Nephron (organoid): ENCODE data around the gene PRAMEF2.
"Not testable (repeated sequence)": the region's sequence is repeated elsewhere in the genome, so short reads cannot be mapped to it uniquely, and the experiment has no call there.

Source experiments
- H3K27ac Mint-ChIP-seq, 3 experiments: 2 replicates each; pipeline ENCODE4 v1.8.0; 2020; ENCODE audit warnings: mixed read lengths in 3 of 3, mild to moderate bottlenecking in 2 of 3, moderate library complexity in 1 of 3
- H3K27me3 Mint-ChIP-seq: 2 replicates; pipeline ENCODE4 v1.8.0; 2021; ENCODE audit warnings: low read depth, mild to moderate bottlenecking, moderate library complexity, mixed read lengths
- H3K36me3 Mint-ChIP-seq: 2 replicates; pipeline ENCODE4 v1.8.0; 2020; ENCODE audit warnings: low read depth, mixed read lengths
- H3K4me1 Mint-ChIP-seq: 2 replicates; pipeline ENCODE4 v1.8.0; 2020; ENCODE audit warnings: mixed read lengths
- H3K4me3 Mint-ChIP-seq, 3 experiments: 2 replicates each; pipeline ENCODE4 v1.8.0; 2020; ENCODE audit warnings: mild to moderate bottlenecking in 3 of 3, mixed read lengths in 3 of 3, moderate library complexity in 2 of 3
- H3K9me3 Mint-ChIP-seq: 2 replicates; pipeline ENCODE4 v1.8.0; 2020; ENCODE audit warnings: mixed read lengths
- CTCF ChIP-seq, 3 experiments: fragments of 200-600 bp; sonication (generic); IDR thresholded peaks; one replicate each; pipeline ENCODE4 v1.5.0; 2021; ENCODE audit warnings: antibody characterized with exemption in 3 of 3; ENCODE audit not compliant: unreplicated experiment in 3 of 3

The PRAMEF2 gene

GRCh38 chr1:12856786-12857185 lies at the start of gene PRAMEF2:
Gene PRAMEF2 (plus strand): TSS chr1:12857086. CDS start chr1:12859010, 1,924 bp downstream.
- not testable (repeated sequence) for H3K4me1 Mint-ChIP-seq, H3K27me3 Mint-ChIP-seq

GRCh38 chr1:12809933-12810332 lies 47.0 kb upstream of the PRAMEF2 start:
- Mint-ChIP-seq H3K27me3 (peaks cover 46% of the 10 kb centered on the region), H3K9me3 (peaks cover 12% of the 10 kb centered on the region), H3K27ac (no peak overlapping the region), H3K36me3 (no peaks in the 10 kb centered on the region), H3K4me1 (no peaks in the 10 kb centered on the region), H3K4me3 (no peak overlapping the region)
- no peak for TF ChIP-seq CTCF (IDR thresholded peaks at IDR 0.05; ENCODE audit: unreplicated experiment in 3 of 3)

More at GRCh38 chr1:12856786-12857185, at the start of gene PRAMEF2:
- not testable (repeated sequence) for H3K36me3 Mint-ChIP-seq, H3K9me3 Mint-ChIP-seq, H3K27ac Mint-ChIP-seq, H3K4me3 Mint-ChIP-seq

- Mint-ChIP-seq H3K9me3 (peaks cover 12% of the 10 kb centered on the region), H3K27me3 (peaks cover 45% of the 10 kb centered on the region), H3K27ac (no peak overlapping the region), H3K4me3 (no peak overlapping the region), H3K36me3 (no peaks in the 10 kb centered on the region), H3K4me1 (no peaks in the 10 kb centered on the region)
- no peak for TF ChIP-seq CTCF (IDR thresholded peaks at IDR 0.05; ENCODE audit: unreplicated experiment in 3 of 3)
These were observed 46.0 kb upstream of the PRAMEF2 start for GRCh38 chr1:12810691-12811408.

- Mint-ChIP-seq H3K27ac (no peak overlapping the region), H3K4me1 (no peaks in the 10 kb centered on the region), H3K9me3 (peaks cover 12% of the 10 kb centered on the region), H3K4me3 (no peak overlapping the region), H3K27me3 (peaks cover 42% of the 10 kb centered on the region), H3K36me3 (no peaks in the 10 kb centered on the region)
- TF ChIP-seq CTCF (IDR thresholded peaks at IDR 0.05; ENCODE audit: unreplicated experiment in 3 of 3): no peak
These were observed 45.5 kb upstream of the PRAMEF2 start for GRCh38 chr1:12811409-12811784.

- not testable (repeated sequence) for H3K27ac Mint-ChIP-seq, H3K36me3 Mint-ChIP-seq, H3K4me3 Mint-ChIP-seq, H3K4me1 Mint-ChIP-seq
- Mint-ChIP-seq H3K9me3 (peaks cover 13% of the 10 kb centered on the region), H3K27me3 (peaks cover 19% of the 10 kb centered on the region)
These were observed 37.8 kb upstream of the PRAMEF2 start for GRCh38 chr1:12819061-12819460.

GRCh38 chr1:12831310-12831709 lies 25.6 kb upstream of the PRAMEF2 start, which contains the start of gene PRAMEF11:
Gene PRAMEF11 (minus strand): TSS chr1:12831410. CDS start chr1:12828789, 2,621 bp downstream.
- H3K4me1 Mint-ChIP-seq, H3K27ac Mint-ChIP-seq, H3K9me3 Mint-ChIP-seq: not testable (repeated sequence)

GRCh38 chr1:12833251-12833650 lies 23.6 kb upstream of the PRAMEF2 start:
- H3K36me3 Mint-ChIP-seq, H3K9me3 Mint-ChIP-seq, H3K27ac Mint-ChIP-seq, H3K4me1 Mint-ChIP-seq, H3K27me3 Mint-ChIP-seq, H3K4me3 Mint-ChIP-seq: not testable (repeated sequence)

More at GRCh38 chr1:12831310-12831709, 25.6 kb upstream of the PRAMEF2 start, which contains the start of gene PRAMEF11:
- peaks cover 10% of the 10 kb centered on the region for H3K27me3 Mint-ChIP-seq
- not testable (repeated sequence) for H3K4me3 Mint-ChIP-seq, H3K36me3 Mint-ChIP-seq

GRCh38 chr1:12848620-12849019 lies 8.3 kb upstream of the PRAMEF2 start, which contains the start of gene HNRNPCL1:
Gene HNRNPCL1 (minus strand): TSS chr1:12848720. CDS start chr1:12848289, 431 bp downstream.
- H3K9me3 Mint-ChIP-seq: peaks cover 13% of the 10 kb centered on the region
- H3K4me1 Mint-ChIP-seq, H3K36me3 Mint-ChIP-seq, H3K27me3 Mint-ChIP-seq, H3K4me3 Mint-ChIP-seq, H3K27ac Mint-ChIP-seq: not testable (repeated sequence)
